SK-N-SH (cell line): Measurements from ENCODE around the gene RBM48. TPM values are rescaled to one million over a fixed set of nuclear protein-coding genes. Genes with fewer than 3 reads are reported as not detected.

Experiments used
- CTCF ChIA-PET: fragments of 300-600, 350-600 bp; formaldehyde crosslinking; extraction: SDS; loops from one replicate; lab custom pipeline; 2021; lab: Yijun Ruan, JAX
- POLR2A ChIA-PET: fragments of 350-600 bp; sonication (Branson Sonifier 250); formaldehyde crosslinking; extraction: SDS; loops from one replicate; lab custom pipeline; 2020; ENCODE audit warnings: antibody characterized with exemption, inconsistent platforms; lab: Yijun Ruan, JAX
- DNase-seq: peaks from one replicate; pipeline ENCODE4 v3.0.0; 2012
- H2AFZ ChIP-seq: fragments of 200-600 bp; sonication (generic); 2 replicates; pipeline ENCODE4 v1.8.1; 2016; ENCODE audit warnings: antibody characterized with exemption, mild to moderate bottlenecking, low read depth
- H3F3A ChIP-seq: fragments of 200-600 bp; sonication (generic); replicated peaks from 2 replicates; pipeline ENCODE3; 2016; ENCODE audit warnings: antibody characterized with exemption, mild to moderate bottlenecking; ENCODE audit not compliant: insufficient read depth
- H3K27ac ChIP-seq, 2 experiments: fragments of 200-500 bp in 1 of 2; fragments of 200-600 bp in 1 of 2; sonication (Bioruptor generic) in 1 of 2; sonication (generic), shearing (Covaris generic) in 1 of 2; 2 replicates each; pipeline versions ENCODE4 v1.5.1 to v1.6.1; 2014 to 2016; ENCODE audit warnings: low read depth in 2 of 2, inconsistent platforms in 1 of 2, low read length in 1 of 2, mild to moderate bottlenecking in 1 of 2, mixed read lengths in 1 of 2
- H3K27me3 ChIP-seq: fragments of 200-600 bp; sonication (generic), shearing (Covaris generic); 2 replicates; pipeline ENCODE4 v1.6.1; 2016; ENCODE audit warnings: mixed run types; ENCODE audit not compliant: insufficient read depth
- H3K36me3 ChIP-seq, 2 experiments: fragments of 200-500 bp in 1 of 2; fragments of 200-600 bp in 1 of 2; sonication (Bioruptor generic) in 1 of 2; sonication (generic) in 1 of 2; replicated peaks in 1 of 2; 2 replicates each; pipeline versions ENCODE3 to v1.5.1; 2014 to 2016; ENCODE audit warnings: low read length in 1 of 2, mild to moderate bottlenecking in 1 of 2; ENCODE audit not compliant: insufficient read depth in 2 of 2, control insufficient read depth in 1 of 2
- H3K4me1 ChIP-seq, 2 experiments: fragments of 200-500 bp in 1 of 2; fragments of 200-600 bp in 1 of 2; sonication (Bioruptor generic) in 1 of 2; sonication (generic), shearing (Covaris generic) in 1 of 2; 2 replicates each; pipeline versions ENCODE4 v1.5.1 to v1.6.1; 2014 to 2016; ENCODE audit warnings: low read depth in 1 of 2, low read length in 1 of 2, mixed run types in 1 of 2; ENCODE audit not compliant: insufficient read depth in 2 of 2, control insufficient read depth in 1 of 2
- H3K4me2 ChIP-seq: fragments of 200-600 bp; sonication (generic), shearing (Covaris generic); 2 replicates; pipeline ENCODE4 v1.6.1; 2017; ENCODE audit warnings: mixed run types
- H3K4me3 ChIP-seq, 2 experiments: fragments of 200-500 bp in 1 of 2; fragments of 200-600 bp in 1 of 2; sonication (Bioruptor generic) in 1 of 2; sonication (generic), shearing (Covaris generic) in 1 of 2; 2 replicates each; pipeline versions ENCODE4 v1.5.1 to v1.8.1; 2014 to 2016; ENCODE audit warnings: low read depth in 2 of 2, inconsistent platforms in 1 of 2, low read length in 1 of 2, mild to moderate bottlenecking in 1 of 2, mixed read lengths in 1 of 2, moderate library complexity in 1 of 2
- H3K79me2 ChIP-seq: fragments of 200-600 bp; sonication (generic); 2 replicates; pipeline ENCODE4 v1.8.1; 2017; ENCODE audit warnings: mild to moderate bottlenecking; ENCODE audit not compliant: insufficient read depth
- H3K9ac ChIP-seq: fragments of 200-600 bp; sonication (generic); 2 replicates; pipeline ENCODE4 v1.6.1; 2017; ENCODE audit warnings: mixed run types
- H3K9me2 ChIP-seq: fragments of 200-600 bp; sonication (generic); 2 replicates; pipeline ENCODE4 v1.6.1; 2017; ENCODE audit warnings: mixed run types
- H3K9me3 ChIP-seq: fragments of 200-600 bp; sonication (generic); 2 replicates; pipeline ENCODE4 v1.6.1; 2017; ENCODE audit warnings: mixed run types, mild to moderate bottlenecking, moderate library complexity
- H4K20me1 ChIP-seq: fragments of 200-600 bp; sonication (generic); 2 replicates; pipeline ENCODE4 v1.6.1; 2017; ENCODE audit warnings: mild to moderate bottlenecking, mixed run types; ENCODE audit not compliant: insufficient read depth
- EZH2phosphoT487 ChIP-seq: fragments of 200-600 bp; sonication (generic); IDR thresholded peaks from 2 replicates; pipeline ENCODE4 v1.6.1; 2017; ENCODE audit warnings: low read depth, mixed run types, mild to moderate bottlenecking, antibody characterized with exemption, moderate library complexity, borderline replicate concordance
- FOSL2 ChIP-seq: IDR thresholded peaks from 2 replicates; pipeline ENCODE4 v1.4.0; 2012; ENCODE audit warnings: low read depth, mild to moderate bottlenecking, moderate library complexity, borderline replicate concordance
- FOXJ3 ChIP-seq: sonication (generic); formaldehyde crosslinking; IDR thresholded peaks from 2 replicates; pipeline ENCODE4 v1.5.1; 2020; ENCODE audit warnings: mild to moderate bottlenecking, missing genetic modification reagents
- GABPA ChIP-seq: IDR thresholded peaks from 2 replicates; pipeline ENCODE4 v1.4.0; 2012; ENCODE audit warnings: low read depth, mild to moderate bottlenecking
- RCOR1 ChIP-seq: fragments of 150-350 bp; IDR thresholded peaks from 2 replicates; pipeline ENCODE4 v1.6.1; 2017; ENCODE audit warnings: antibody characterized with exemption, low read length
- SIN3A ChIP-seq: IDR thresholded peaks from 2 replicates; pipeline ENCODE4 v1.6.1; 2012; ENCODE audit warnings: low read depth, mild to moderate bottlenecking, low read length, moderate library complexity, borderline replicate concordance
- TAF1 ChIP-seq: IDR thresholded peaks from 2 replicates; pipeline ENCODE4 v1.6.1; 2012; ENCODE audit warnings: low read depth, mild to moderate bottlenecking, low read length, moderate library complexity, borderline replicate concordance
- TCF12 ChIP-seq: IDR thresholded peaks from 2 replicates; pipeline ENCODE4 v1.4.0; 2012
- TEAD4 ChIP-seq: IDR thresholded peaks from 2 replicates; pipeline ENCODE4 v1.4.0; 2012; ENCODE audit warnings: mild to moderate bottlenecking, borderline replicate concordance; ENCODE audit not compliant: insufficient read depth
- WGBS: methylation state at CpG from one replicate; pipeline ENCODE4 v1.1.6; 2017; ENCODE audit warnings: low lambda C conversion rate; 5-methylcytosine and 5-hydroxymethylcytosine counted together
- polyA plus RNA-seq, 3 experiments: library from polyadenylated mRNA; depleted of rRNA; stranded (reverse); fragments of >200 nt; gene quantifications; 2 replicates each; pipeline ENCODE4 v1.2.3, GENCODE V29; 2012
- TF ChIP-seq, protein P1 (sequence below): IDR thresholded peaks from 2 replicates; pipeline ENCODE4 v1.4.0; 2012; ENCODE audit warnings: low read depth, borderline replicate concordance
- TF ChIP-seq, protein P2 (sequence below): fragments of 150-350 bp; IDR thresholded peaks from 2 replicates; pipeline ENCODE4 v1.6.1; 2017; ENCODE audit warnings: antibody characterized with exemption, low read length, low read depth, borderline replicate concordance
- TF ChIP-seq, protein P3 (sequence below): IDR thresholded peaks from 2 replicates; pipeline ENCODE4; 2012
- TF ChIP-seq, protein P4 (sequence below): IDR thresholded peaks from 2 replicates; pipeline ENCODE4 v1.6.1; 2012; ENCODE audit warnings: mild to moderate bottlenecking, low read depth, low read length, moderate library complexity
- TF ChIP-seq, protein P5 (sequence below): fragments of 150-350 bp; IDR thresholded peaks from 2 replicates; pipeline ENCODE4 v1.6.1; 2016; ENCODE audit warnings: mild to moderate bottlenecking, low read depth, low read length
- TF ChIP-seq, protein P6 (sequence below): fragments of 200-600 bp; sonication (generic); IDR thresholded peaks from 2 replicates; pipeline ENCODE4 v1.6.1; 2017; ENCODE audit warnings: antibody characterized with exemption, mild to moderate bottlenecking, moderate library complexity

The RBM48 gene
- polyA plus RNA-seq, 1 of the 3 experiments (the other 2 are of a cell fraction) = 4.7 TPM

DNA sequence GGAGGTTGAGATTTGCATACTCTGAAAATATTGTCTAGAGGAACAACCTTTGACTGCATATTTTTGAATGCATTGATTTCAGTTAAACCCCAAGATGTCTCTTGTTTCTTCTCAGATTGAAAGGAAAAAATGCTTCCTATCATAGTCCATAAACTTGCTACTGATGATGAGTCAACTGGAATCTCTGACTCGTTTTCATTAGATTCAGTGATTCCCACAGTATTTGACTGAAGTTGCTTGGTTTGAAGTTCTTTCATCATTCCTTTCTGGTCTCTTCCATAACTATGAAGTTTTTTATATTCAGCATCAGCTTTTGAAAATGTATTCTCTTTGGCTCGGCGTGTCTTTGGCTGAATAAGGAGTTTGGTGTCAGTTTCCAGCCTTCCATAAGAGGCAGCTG, 11.0 kb upstream of the RBM48 start:
- Histone ChIP-seq H2AFZ (no peak overlapping the region), H3F3A (no peaks in the 10 kb centered on the region), H3K36me3 (peaks cover 37 to 46% of the 10 kb centered on the region in 2 experiments), H3K4me1 (no peaks in the 10 kb centered on the region), H3K9me2 (no peaks in the 10 kb centered on the region), H3K9me3 (no peaks in the 10 kb centered on the region), H3K27me3 (no peaks in the 10 kb centered on the region), H3K27ac (peak overlapping the region in 1 of 2 experiments; percentile 54; a peak in 2 of 4 replicates), H3K9ac (no peak overlapping the region), H3K4me3 (no peak overlapping the region), H3K79me2 (peaks cover 6% of the 10 kb centered on the region; the same call in 1 of the 2 replicates), H4K20me1 (no peaks in the 10 kb centered on the region), H3K4me2 (no peak overlapping the region)
- no peak for DNase-seq
- TF ChIP-seq TCF12 (no peak), FOSL2 (0 out of 2 replicates have a peak, but pooled peaks have one; percentile 4)
- 74% methylated on average over 3 of the region's 3 CpGs for WGBS
- POLR2A ChIA-PET = no interaction called here
- CTCF ChIA-PET = interaction anchor here (0.8 to 1.0 kb wide), 2 partner anchors 11 to 22 kb away, joined by 3 to 5 read pairs; partner anchors contain the start of genes PEX1 and RBM48

DNA sequence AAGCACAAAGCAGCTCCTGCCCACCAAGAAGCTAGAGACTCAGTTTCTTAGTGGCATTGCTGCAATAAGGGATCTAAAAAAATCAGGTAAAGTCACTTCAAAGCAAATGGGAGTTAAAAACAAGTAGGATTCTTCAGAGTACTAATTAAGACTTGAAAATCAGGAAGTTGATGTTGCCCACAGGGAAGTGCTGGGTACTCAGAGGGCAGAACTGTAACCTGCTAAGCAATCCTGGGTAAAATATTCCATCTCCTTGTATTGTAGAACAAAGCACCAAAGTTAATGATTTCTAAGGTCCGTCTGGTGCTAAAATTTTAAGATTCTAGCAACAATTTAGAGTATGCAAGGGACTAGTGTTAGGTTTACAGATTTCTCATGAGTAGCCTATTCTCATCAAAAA, 8.6 kb upstream of the RBM48 start:
- Histone ChIP-seq H3F3A (no peaks in the 10 kb centered on the region), H4K20me1 (no peaks in the 10 kb centered on the region), H3K27me3 (no peaks in the 10 kb centered on the region), H3K36me3 (peaks cover 26 to 34% of the 10 kb centered on the region in 2 experiments), H3K9ac (no peak overlapping the region), H3K9me2 (no peaks in the 10 kb centered on the region), H3K27ac (no peak overlapping the region), H3K9me3 (no peaks in the 10 kb centered on the region), H3K4me3 (no peak overlapping the region), H3K79me2 (peaks cover 23% of the 10 kb centered on the region), H3K4me1 (no peaks in the 10 kb centered on the region), H3K4me2 (no peak overlapping the region), H2AFZ (no peak overlapping the region)
- POLR2A ChIA-PET = no interaction called here
- 100% methylated on average over 1 of the region's 1 CpG for WGBS
- TF ChIP-seq, protein P1, sequence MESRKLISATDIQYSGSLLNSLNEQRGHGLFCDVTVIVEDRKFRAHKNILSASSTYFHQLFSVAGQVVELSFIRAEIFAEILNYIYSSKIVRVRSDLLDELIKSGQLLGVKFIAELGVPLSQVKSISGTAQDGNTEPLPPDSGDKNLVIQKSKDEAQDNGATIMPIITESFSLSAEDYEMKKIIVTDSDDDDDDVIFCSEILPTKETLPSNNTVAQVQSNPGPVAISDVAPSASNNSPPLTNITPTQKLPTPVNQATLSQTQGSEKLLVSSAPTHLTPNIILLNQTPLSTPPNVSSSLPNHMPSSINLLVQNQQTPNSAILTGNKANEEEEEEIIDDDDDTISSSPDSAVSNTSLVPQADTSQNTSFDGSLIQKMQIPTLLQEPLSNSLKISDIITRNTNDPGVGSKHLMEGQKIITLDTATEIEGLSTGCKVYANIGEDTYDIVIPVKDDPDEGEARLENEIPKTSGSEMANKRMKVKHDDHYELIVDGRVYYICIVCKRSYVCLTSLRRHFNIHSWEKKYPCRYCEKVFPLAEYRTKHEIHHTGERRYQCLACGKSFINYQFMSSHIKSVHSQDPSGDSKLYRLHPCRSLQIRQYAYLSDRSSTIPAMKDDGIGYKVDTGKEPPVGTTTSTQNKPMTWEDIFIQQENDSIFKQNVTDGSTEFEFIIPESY = no peak
- TF ChIP-seq RCOR1 (no peak), TEAD4 (no peak), SIN3A (no peak), FOXJ3 (CRISPR knock-in tag) (no peak), EZH2phosphoT487 (no peak), TAF1 (no peak), GABPA (no peak)
- TF ChIP-seq, protein P2, sequence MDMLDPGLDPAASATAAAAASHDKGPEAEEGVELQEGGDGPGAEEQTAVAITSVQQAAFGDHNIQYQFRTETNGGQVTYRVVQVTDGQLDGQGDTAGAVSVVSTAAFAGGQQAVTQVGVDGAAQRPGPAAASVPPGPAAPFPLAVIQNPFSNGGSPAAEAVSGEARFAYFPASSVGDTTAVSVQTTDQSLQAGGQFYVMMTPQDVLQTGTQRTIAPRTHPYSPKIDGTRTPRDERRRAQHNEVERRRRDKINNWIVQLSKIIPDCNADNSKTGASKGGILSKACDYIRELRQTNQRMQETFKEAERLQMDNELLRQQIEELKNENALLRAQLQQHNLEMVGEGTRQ = no peak
- TF ChIP-seq, protein P3, sequence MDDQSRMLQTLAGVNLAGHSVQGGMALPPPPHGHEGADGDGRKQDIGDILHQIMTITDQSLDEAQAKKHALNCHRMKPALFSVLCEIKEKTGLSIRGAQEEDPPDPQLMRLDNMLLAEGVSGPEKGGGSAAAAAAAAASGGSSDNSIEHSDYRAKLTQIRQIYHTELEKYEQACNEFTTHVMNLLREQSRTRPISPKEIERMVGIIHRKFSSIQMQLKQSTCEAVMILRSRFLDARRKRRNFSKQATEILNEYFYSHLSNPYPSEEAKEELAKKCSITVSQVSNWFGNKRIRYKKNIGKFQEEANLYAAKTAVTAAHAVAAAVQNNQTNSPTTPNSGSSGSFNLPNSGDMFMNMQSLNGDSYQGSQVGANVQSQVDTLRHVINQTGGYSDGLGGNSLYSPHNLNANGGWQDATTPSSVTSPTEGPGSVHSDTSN = no peak
- TF ChIP-seq, protein P4, sequence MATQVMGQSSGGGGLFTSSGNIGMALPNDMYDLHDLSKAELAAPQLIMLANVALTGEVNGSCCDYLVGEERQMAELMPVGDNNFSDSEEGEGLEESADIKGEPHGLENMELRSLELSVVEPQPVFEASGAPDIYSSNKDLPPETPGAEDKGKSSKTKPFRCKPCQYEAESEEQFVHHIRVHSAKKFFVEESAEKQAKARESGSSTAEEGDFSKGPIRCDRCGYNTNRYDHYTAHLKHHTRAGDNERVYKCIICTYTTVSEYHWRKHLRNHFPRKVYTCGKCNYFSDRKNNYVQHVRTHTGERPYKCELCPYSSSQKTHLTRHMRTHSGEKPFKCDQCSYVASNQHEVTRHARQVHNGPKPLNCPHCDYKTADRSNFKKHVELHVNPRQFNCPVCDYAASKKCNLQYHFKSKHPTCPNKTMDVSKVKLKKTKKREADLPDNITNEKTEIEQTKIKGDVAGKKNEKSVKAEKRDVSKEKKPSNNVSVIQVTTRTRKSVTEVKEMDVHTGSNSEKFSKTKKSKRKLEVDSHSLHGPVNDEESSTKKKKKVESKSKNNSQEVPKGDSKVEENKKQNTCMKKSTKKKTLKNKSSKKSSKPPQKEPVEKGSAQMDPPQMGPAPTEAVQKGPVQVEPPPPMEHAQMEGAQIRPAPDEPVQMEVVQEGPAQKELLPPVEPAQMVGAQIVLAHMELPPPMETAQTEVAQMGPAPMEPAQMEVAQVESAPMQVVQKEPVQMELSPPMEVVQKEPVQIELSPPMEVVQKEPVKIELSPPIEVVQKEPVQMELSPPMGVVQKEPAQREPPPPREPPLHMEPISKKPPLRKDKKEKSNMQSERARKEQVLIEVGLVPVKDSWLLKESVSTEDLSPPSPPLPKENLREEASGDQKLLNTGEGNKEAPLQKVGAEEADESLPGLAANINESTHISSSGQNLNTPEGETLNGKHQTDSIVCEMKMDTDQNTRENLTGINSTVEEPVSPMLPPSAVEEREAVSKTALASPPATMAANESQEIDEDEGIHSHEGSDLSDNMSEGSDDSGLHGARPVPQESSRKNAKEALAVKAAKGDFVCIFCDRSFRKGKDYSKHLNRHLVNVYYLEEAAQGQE = no peak
- TF ChIP-seq, protein P5, sequence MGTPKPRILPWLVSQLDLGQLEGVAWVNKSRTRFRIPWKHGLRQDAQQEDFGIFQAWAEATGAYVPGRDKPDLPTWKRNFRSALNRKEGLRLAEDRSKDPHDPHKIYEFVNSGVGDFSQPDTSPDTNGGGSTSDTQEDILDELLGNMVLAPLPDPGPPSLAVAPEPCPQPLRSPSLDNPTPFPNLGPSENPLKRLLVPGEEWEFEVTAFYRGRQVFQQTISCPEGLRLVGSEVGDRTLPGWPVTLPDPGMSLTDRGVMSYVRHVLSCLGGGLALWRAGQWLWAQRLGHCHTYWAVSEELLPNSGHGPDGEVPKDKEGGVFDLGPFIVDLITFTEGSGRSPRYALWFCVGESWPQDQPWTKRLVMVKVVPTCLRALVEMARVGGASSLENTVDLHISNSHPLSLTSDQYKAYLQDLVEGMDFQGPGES = no peak
- TF ChIP-seq, protein P6, sequence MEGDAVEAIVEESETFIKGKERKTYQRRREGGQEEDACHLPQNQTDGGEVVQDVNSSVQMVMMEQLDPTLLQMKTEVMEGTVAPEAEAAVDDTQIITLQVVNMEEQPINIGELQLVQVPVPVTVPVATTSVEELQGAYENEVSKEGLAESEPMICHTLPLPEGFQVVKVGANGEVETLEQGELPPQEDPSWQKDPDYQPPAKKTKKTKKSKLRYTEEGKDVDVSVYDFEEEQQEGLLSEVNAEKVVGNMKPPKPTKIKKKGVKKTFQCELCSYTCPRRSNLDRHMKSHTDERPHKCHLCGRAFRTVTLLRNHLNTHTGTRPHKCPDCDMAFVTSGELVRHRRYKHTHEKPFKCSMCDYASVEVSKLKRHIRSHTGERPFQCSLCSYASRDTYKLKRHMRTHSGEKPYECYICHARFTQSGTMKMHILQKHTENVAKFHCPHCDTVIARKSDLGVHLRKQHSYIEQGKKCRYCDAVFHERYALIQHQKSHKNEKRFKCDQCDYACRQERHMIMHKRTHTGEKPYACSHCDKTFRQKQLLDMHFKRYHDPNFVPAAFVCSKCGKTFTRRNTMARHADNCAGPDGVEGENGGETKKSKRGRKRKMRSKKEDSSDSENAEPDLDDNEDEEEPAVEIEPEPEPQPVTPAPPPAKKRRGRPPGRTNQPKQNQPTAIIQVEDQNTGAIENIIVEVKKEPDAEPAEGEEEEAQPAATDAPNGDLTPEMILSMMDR = no peak
- CTCF ChIA-PET = no interaction called here
- DNase-seq = no peak
